Thyroid gland (tissue), 4 donors: ENCODE measurements around the gene PPP1R13B.

Experiments
- CTCF ChIP-seq, 6 experiments: fragments of 200-600 bp in 3 of 6; fragments of 450-650 bp in 3 of 6; sonication (generic) in 3 of 6; IDR thresholded peaks; one replicate each; pipeline ENCODE4 v1.5.1; 2016 to 2019; ENCODE audit warnings: antibody characterized with exemption in 6 of 6, mild to moderate bottlenecking in 2 of 6, inconsistent platforms in 1 of 6, moderate library complexity in 1 of 6
- POLR2A ChIP-seq, 2 donors: fragments of 450-650 bp; IDR thresholded peaks; one replicate each; pipeline ENCODE4 v1.6.1; 2017; ENCODE audit warnings: antibody characterized with exemption in 2 of 2, mild to moderate bottlenecking in 2 of 2, moderate library complexity in 1 of 2

- TF ChIP-seq CTCF (IDR thresholded peaks at IDR 0.05) (no peak), POLR2A (IDR thresholded peaks at IDR 0.05) (no peak)
These were observed 28.5 kb downstream of the PPP1R13B start for GRCh38 chr14:103818870-103819269.
